NB4 (cell line): ENCODE results near the gene FANCM.

ENCODE experiments used
- MYC ChIP-seq: IDR thresholded peaks from 2 replicates; pipeline ENCODE4 v1.6.1; 2011; ENCODE audit warnings: low read depth, low read length
- POLR2A ChIP-seq: IDR thresholded peaks from 2 replicates; pipeline ENCODE4 v1.6.1; 2011; ENCODE audit warnings: mild to moderate bottlenecking; ENCODE audit not compliant: insufficient read length; ENCODE audit errors: extremely low read depth
- TF ChIP-seq, protein P1 (sequence below): IDR thresholded peaks from one replicate; pipeline ENCODE4 v1.5.1; 2012; ENCODE audit warnings: low read depth, low read length

DNA sequence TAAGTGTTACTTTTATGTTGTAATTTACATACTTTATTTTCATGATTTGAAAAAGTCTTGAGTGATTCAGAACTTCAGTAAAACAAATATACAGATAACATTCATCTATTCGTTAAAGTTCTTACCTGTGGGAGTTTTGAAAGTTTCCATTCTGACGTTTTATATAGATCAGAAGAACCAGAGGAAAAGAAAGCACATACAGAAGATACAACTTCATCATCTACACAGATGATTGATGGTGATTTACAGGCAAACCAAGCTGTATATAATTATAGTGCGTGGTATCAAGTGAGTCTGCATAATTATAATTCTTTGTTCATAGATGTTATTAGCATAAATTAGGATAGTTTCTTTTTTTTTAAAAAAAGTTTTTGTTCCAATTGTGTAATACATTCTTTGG lies 21.4 kb upstream of the FANCM start:
- TF ChIP-seq, protein P1, sequence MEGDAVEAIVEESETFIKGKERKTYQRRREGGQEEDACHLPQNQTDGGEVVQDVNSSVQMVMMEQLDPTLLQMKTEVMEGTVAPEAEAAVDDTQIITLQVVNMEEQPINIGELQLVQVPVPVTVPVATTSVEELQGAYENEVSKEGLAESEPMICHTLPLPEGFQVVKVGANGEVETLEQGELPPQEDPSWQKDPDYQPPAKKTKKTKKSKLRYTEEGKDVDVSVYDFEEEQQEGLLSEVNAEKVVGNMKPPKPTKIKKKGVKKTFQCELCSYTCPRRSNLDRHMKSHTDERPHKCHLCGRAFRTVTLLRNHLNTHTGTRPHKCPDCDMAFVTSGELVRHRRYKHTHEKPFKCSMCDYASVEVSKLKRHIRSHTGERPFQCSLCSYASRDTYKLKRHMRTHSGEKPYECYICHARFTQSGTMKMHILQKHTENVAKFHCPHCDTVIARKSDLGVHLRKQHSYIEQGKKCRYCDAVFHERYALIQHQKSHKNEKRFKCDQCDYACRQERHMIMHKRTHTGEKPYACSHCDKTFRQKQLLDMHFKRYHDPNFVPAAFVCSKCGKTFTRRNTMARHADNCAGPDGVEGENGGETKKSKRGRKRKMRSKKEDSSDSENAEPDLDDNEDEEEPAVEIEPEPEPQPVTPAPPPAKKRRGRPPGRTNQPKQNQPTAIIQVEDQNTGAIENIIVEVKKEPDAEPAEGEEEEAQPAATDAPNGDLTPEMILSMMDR = no peak
- TF ChIP-seq MYC = no peak
- no peak for TF ChIP-seq POLR2A
